Epithelial cell of prostate (primary cell): ENCODE measurements around the gene NEO1.

Experiments used
- DNase-seq: peaks from one replicate; pipeline ENCODE4 v3.0.0-alpha.2; 2011; ENCODE audit warnings: low read depth, low spot score
- H3K27ac ChIP-seq: fragments of 450-650 bp; 2 replicates; pipeline ENCODE4 v1.5.1; 2017; ENCODE audit warnings: mild to moderate bottlenecking

Gene NEO1

GRCh38 chr15:73026511-73027054, 25.7 kb upstream of the NEO1 start:
- no peak for DNase-seq

DNA sequence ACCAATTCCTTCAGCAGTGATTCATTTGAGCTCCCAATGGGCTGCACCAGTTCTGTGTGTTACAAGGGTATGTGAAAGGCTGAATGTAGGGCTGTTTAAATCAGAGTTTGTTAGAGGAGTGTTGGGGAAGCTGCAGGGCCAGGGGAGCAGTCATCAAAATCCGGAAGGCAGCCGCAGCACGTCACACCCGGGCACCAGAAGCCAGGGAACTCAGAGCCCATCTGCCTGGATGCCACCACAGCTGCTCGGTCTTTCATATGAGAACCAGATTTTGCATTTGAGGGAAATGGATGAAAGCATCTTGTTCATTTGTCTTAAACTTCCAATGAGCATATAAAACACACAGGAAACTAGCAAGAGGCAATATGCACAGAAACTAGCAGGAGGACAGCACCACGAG, 24.2 kb upstream of the NEO1 start:
- H3K27ac ChIP-seq: no peak overlapping the region
- no peak for DNase-seq

More at GRCh38 chr15:73026511-73027054, 25.7 kb upstream of the NEO1 start:
- no peak overlapping the region for H3K27ac ChIP-seq

GRCh38 chr15:73028831-73029451, 23.3 kb upstream of the NEO1 start:
- H3K27ac ChIP-seq: no peak overlapping the region
- no peak for DNase-seq

DNA sequence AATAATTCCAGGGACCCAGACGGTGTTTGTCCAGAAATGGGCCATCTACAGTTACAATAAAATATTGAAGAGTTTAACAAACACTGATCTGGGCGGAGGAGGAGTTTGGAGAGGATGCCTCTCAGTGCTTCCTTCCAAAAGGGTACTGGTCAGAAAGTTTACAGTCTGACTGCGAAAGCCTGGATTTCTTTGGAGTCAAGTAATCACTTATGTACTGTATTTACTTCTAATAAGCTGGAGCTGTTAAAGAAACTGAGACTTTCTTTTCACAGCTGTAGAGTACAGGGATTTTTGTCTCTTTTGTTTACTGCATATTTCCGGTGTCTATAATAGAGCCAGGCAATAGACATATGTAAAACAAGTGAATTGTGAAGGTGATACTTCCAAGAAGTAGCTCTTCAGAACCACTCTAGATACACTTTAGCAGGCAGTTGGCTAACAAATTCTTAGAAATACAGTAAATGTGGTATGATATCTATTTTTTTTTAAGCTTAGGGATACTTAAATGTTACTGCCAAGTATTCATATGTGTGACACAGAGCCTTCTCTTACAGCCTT, 22.1 kb upstream of the NEO1 start:
- no peak for DNase-seq
- H3K27ac ChIP-seq: no peak overlapping the region

DNA sequence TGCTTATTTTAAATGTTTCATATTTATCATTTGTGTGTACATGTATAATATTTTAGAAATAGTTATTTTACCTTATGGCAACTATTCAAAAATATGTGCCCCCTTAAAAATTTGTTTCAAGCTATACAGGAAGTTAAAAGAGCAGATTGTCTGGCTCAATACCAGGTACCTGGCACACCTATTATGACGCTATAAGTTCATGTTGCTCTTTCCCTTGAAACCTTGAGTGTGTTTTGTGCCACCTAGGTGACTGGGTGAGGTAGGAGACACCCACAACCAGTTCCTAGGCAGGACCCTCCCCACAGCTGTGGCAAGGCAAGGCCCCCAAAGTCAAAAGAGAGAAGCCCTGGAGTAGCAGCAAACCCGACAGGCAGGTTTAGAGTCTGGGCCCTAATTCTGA, 20.6 kb upstream of the NEO1 start:
- no peak for DNase-seq
- H3K27ac ChIP-seq: no peak overlapping the region

- DNase-seq: no peak
- H3K27ac ChIP-seq: no peak overlapping the region
Measured at GRCh38 chr15:73033611-73034010, 18.7 kb upstream of the NEO1 start.

DNA sequence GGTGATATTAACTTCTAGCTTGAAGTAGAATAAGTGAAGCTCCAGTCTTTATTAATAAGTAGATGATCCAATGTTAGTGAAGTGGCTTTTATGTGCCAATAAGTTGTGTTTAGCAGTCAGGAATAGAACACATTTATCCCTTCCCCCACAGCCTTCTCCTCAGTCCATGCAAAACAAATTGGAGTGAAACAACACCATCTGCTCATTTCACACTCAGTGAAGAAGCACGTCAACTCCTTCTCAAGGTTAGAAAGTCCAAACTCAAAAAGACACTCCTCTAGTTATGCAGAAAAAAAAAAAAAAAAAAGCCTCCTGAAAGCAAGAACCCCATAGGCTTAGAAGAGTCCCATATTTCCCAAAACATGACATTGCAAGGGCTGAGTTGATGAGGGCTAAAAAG, 18.0 kb upstream of the NEO1 start:
- no peak for DNase-seq
- no peak overlapping the region for H3K27ac ChIP-seq

GRCh38 chr15:73035221-73035620, 17.0 kb upstream of the NEO1 start:
- DNase-seq: no peak
- no peak overlapping the region for H3K27ac ChIP-seq

- no peak overlapping the region for H3K27ac ChIP-seq
- DNase-seq: no peak
Measured at GRCh38 chr15:73038220-73038619, 14.0 kb upstream of the NEO1 start.

DNA sequence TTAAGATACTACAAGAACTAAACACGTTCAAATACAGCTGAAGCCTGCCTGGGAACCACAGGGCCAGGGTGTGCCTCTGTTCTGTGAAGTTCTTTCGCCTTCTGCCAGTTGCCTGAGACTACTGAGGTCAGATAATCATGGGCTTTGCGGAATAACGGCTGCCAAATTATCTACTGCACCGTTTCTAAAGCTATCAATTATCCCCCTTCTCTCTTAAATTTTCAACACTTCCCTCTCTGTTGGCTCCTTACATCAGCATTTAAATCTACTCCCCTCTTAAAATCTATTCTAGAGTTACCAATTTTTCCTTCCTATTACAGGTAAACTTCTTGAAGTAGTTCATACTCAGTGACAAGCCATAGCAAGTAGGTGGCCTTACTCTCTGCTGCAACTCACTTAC, 6.2 kb upstream of the NEO1 start:
- no peak overlapping the region for H3K27ac ChIP-seq
- no peak for DNase-seq

- no peak for DNase-seq
- no peak overlapping the region for H3K27ac ChIP-seq
Measured at GRCh38 chr15:73047882-73048281, 4.4 kb upstream of the NEO1 start.

DNA sequence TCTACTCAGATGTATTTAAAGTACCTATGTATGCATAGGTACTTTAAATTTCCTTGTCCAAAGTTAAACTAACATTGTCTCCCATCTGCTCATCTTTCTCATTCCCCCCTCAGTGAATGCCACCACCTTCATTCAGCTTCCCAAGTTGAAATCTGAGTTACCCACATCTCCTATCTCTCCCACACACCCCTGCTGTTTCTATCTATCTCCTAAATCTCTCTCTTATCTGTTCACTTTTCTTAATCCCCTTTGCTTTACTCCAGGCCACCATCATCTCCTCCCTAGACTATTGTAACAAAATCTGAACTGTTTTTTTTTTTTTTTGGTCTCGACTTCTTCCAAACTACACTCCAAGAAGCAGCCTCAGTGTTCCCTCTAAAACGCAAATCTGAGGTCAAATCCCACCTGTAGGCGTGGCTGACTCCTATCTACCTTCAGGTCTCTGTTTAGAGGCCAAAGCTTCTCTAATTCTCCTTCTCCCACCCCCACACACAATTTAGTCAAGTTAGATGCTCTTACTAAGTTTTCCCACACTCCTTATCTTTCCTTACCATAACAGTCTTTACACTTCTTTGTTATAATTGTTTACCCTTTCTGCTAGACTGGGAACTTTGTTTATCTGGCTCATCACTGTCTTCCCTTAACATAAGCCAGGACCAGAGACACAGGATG, 3.5 kb upstream of the NEO1 start:
- no peak overlapping the region for H3K27ac ChIP-seq
- no peak for DNase-seq

DNA sequence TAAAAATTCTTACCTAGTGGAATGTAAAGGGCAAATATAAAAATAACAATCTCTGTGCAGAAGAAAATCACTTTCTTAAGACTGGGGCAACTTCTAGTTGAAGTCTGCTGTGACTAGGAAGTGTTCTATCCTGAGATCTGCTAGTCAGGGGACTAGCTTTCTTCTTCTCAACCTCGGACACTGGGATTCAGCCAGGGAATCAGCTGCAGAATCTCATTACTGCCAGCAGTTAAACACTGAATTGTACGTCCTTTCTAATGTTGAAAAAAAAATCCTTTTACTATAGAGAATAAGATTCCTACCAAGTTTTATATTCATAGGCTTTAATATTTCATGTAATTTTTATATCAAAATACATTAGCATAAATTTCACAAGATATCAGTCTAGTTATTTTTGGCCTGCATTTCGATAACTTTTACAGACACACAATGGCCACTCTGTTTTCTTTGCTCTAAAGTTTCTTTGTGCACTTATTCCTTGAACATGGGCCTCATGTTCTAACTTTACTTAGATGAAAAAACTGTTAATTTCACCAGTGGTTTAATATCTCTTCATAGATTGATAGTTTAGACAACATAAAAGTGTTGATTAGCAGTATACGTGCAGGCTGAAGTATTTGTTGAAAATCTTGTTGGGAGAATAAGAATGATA, 2.6 kb upstream of the NEO1 start:
- H3K27ac ChIP-seq: no peak overlapping the region
- no peak for DNase-seq

- H3K27ac ChIP-seq: no peak overlapping the region
- DNase-seq: no peak
Measured at GRCh38 chr15:73050561-73051295, 1.5 kb upstream of the NEO1 start.

GRCh38 chr15:73051391-73051806, 864 bp upstream of the NEO1 start:
- H3K27ac ChIP-seq: peak overlapping the region; percentile 33
- no peak for DNase-seq

GRCh38 chr15:73052653-73053397, 562 bp downstream of the NEO1 start:
- H3K27ac ChIP-seq: peak overlapping the region; percentile 23
- DNase-seq: no peak

DNA sequence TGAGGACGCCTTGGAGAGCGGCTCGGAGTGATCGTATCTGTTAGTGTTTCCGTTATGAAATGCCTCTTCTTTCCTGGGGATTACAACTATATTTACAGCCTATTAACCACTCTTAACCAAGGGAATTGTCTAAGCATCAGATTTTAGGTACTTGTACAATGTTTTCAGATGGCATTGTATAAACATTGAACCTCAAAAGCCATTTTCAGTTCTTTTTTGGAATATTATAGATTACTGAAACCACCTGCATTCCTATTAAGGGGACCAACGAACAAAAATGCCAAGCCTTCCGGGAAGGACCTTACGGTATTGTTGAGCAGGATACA, 1.1 kb downstream of the NEO1 start:
- DNase-seq: no peak
- H3K27ac ChIP-seq: no peak overlapping the region

DNA sequence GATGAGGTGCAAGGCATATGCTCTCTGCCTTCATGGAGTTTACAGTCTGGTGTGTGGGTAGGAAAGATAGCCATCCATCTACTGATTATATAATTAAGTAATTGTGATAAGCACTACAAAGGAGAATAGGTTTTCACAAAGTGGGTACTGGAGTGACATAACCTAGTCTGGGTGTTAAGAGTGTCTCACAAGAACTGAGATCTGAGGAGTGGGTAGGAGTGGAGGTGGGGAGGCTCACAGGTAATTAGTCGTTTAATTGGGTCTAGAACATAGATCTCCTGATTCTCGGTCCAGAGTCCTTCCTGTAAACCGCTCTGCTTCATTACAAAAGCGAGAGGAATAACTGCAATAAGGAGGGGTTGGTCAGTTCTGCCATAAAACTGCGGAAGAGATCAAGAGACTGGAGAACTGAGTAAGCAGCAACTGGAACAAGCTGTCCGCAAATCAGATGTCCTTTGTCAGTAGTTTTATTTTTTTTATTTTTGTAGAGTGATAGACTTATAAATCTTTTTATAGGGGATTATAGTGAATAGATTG, 2.2 kb downstream of the NEO1 start:
- DNase-seq: no peak
- no peak overlapping the region for H3K27ac ChIP-seq

- no peak overlapping the region for H3K27ac ChIP-seq
- no peak for DNase-seq
Measured at GRCh38 chr15:73056460-73056859, 4.2 kb downstream of the NEO1 start.

DNA sequence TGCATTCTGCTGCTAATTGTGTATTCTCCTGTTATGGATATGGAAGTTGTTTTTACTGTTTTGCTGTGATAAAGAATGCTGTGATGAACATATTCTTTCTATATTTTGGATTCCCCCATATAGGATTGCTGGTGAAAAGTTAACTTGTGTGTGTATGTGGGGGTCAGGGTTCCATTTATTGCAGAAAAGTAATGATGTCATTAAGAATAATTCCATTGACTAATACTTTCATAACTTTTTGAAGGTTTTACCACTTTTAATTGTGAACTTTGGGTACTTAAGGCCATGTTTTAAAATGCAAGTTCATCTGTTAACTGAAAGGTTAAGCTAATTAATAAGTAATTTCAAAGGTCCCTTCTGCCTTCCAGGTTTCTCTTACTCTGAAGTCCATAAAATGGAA, 6.2 kb downstream of the NEO1 start:
- no peak overlapping the region for H3K27ac ChIP-seq
- DNase-seq: no peak
